Pulmonary artery endothelial cell (primary cell): Measurements from ENCODE around the gene PRSS27. TPM values are rescaled to one million over a fixed set of nuclear protein-coding genes. Genes with fewer than 3 reads are reported as not detected.

Experiments used
- DNase-seq: peaks from one replicate; pipeline ENCODE4 v3.0.0-alpha.2; 2011; ENCODE audit warnings: low read depth, low spot score
- total RNA-seq: library from RNA; depleted of rRNA; stranded (reverse); fragments of >200 nt; gene quantifications from 2 replicates; pipeline ENCODE4 v1.2.3, GENCODE V29; 2014

The PRSS27 gene
- total RNA-seq, 1 donor from 2014 or later, result 0.33 TPM

- no peak for DNase-seq
These were observed 10.4 kb downstream of the PRSS27 start for GRCh38 chr16:2709588-2709984.

DNA sequence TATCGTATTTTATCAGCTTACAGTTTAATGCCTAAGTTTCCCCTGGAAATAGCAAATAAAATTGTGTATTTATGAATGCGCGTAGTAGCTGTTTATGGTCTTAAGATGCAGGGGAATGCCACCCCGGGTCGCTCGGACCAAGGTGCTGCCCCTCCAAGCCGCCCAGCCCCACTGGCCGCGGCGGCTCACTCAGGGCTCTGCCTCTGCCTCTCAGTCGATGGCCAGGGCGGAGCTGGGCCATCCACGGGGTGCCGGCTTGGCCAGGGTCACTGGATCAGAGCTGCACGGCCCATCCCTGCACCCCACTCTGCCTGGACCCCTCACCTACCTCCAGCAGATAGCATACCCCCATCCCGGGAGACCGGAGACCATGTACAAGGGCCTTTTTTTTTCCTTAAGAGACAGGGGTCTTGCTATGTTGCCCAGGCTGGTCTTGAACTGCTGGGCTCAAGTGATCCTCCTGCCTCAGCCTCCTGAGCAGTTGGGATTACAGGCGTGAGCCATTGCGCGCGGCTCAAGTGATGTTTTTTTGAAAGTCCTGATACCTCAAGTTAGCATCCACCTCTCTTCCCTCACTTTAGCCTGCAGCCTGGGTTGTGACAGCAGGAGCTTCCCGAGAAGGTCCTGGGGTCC is 11.0 kb downstream of the PRSS27 start:
- DNase-seq, result no peak

DNA sequence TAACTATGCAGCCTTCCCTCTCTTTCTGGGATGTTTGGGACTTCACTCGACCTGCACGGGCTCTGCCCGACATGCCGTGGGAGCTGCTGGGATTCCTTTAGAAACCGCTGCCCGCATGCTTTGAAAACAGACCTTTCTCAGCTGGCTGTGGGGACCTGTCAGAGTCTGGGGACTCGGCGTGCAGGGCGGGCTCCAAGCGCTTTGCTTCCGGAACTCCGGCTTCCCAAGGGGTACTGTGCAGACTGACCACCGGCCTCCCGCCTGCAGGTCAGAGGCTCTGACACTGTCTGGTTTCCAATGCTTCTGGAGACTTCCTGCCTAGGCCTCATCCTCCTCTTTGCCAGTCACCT is 11.8 kb downstream of the PRSS27 start:
- no peak for DNase-seq

GRCh38 chr16:2707368-2708289 is 12.4 kb downstream of the PRSS27 start:
- DNase-seq, result no peak

GRCh38 chr16:2706611-2707311 is 13.3 kb downstream of the PRSS27 start:
- DNase-seq, result no peak

DNA sequence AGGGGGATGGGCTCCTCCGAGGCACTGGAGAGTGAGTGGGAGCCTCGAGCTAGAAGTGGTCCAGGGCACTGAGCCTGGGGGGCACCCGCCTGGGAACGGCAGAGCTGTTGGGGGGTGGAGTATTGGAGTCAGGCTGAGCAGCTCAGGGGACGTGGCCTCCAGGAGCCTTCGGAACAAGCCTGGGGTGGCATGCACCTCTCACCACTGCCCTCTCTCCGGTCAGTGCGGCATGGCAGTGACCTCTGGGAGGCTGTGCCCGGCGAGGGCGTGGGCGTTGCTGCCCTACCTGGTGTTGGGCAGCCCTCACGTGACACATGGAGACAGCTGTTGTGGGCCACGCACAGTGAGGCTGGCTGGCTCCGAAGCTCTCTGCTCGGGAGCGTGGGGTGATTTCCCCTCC is 13.9 kb downstream of the PRSS27 start:
- no peak for DNase-seq

GRCh38 chr16:2705351-2705750 is 14.7 kb downstream of the PRSS27 start:
- DNase-seq, result no peak

- no peak for DNase-seq
These were observed 15.1 kb downstream of the PRSS27 start for GRCh38 chr16:2704983-2705275.

DNA sequence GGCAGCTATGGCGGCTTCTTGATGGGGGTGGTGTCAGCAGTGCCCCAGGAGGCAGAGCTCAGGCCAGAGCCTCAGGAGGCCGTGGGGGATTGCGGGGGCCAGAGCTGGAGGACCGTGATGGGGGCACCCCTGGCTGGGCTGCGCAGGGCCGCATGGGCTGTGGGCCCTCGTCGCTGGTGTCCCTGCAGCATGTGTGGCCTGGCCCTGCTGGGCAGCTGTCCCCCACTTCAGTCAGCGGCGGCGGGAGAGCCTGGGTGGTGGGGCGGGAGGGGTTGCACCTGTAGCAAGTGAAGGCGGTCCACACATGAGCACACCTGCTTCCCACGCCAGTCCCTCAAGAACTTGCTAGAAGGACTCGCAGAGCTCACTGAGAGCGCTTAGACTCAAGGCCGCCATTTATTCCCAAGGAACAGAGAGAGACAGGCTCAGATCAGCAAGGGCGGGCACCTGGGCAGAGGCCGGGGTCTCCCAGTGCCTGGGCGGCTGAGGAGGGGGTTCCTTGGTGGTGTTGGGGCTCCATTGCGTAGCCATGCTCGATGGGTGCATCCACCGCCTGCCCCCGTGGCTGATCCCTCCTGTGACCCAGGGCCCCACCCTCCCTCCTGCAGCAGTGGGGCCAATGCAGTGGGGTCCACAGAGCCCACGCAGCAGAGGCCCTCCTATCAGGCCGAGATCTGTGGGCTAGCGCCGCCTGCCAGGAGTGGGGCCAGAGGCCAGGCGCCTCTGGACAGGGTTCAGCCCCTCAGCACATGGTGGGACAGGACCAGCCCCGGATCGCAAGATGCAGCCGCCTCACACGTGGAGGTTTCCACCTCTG is 15.7 kb downstream of the PRSS27 start:
- no peak for DNase-seq

- no peak for DNase-seq
These were observed 16.9 kb downstream of the PRSS27 start for GRCh38 chr16:2702871-2703745.

DNA sequence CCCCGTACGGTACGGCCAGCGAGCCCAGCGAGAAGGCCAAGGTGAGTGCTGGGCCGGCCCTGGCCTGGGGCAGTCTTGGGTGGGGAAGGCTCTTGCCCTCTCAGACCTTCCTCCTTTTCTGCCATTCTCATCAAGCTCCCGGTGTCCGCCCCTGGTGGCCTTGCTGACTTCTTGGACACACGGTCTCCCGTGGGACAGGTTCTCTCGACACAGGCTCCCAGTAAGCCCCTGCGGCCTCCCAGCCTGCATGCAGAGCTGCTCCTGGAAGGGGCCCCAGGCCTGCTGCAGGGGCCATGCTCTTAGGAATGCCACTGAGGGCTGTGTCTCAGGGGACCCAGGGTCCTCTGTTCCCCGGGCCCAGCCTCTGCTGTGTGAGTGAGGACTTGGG is 17.6 kb downstream of the PRSS27 start:
- DNase-seq, result no peak

DNA sequence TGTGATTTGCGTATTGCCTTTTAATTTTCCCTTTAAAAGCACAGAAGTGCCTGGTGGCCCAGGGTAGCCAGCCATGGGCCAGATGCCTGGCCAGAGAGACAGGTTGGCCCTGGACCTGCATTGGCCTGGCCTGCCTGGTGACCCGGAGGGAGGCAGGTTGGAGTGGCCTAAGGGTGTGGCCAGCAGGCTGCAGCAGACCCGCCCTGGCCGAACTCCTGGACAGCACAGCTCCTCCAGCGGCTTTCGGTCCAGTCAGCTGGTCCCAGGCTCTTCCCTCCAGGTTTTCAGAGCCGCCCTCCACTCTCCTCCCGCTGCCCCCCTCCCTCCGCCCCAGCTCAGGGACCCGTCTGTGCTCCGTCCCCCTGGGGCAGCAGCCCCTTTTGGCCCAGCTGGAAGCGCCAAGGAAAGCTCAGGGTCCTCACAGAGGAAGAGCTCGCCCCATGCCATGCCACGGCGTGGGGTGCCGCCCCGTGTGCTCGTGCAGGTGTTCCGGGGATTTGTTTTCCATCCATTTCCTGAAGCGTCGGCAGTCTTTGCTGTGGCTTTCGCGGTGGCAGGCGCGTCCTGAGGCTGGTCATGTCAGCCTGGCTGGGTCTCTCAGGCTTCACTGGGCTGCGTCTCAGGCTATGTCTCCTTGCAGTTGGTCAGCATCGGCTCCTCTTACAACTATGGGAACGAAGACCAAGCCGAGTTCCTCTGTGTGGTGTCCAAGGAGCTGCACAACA is 18.1 kb downstream of the PRSS27 start:
- no peak for DNase-seq

GRCh38 chr16:2701272-2701671 is 18.8 kb downstream of the PRSS27 start:
- DNase-seq, result no peak

DNA sequence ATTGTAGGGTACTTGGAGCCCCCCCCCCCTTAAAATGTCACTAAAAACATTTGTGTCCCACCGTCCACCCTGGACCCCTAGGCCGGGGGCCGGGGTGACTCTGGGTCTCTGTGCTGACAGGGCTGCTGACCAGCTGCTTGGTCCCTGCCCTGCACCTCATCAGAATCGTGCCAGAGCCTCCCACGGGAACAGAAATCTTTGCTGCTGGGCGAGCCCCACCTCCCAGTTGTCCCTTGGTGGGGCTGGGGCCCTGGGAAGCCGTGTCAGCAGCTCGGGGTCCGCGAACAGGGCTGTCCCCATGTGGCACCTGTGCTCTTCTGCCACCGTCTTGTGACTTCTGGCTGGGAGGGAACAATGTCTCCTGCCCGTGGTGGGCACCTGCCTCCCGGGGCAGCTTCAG is 19.2 kb downstream of the PRSS27 start:
- no peak for DNase-seq

DNA sequence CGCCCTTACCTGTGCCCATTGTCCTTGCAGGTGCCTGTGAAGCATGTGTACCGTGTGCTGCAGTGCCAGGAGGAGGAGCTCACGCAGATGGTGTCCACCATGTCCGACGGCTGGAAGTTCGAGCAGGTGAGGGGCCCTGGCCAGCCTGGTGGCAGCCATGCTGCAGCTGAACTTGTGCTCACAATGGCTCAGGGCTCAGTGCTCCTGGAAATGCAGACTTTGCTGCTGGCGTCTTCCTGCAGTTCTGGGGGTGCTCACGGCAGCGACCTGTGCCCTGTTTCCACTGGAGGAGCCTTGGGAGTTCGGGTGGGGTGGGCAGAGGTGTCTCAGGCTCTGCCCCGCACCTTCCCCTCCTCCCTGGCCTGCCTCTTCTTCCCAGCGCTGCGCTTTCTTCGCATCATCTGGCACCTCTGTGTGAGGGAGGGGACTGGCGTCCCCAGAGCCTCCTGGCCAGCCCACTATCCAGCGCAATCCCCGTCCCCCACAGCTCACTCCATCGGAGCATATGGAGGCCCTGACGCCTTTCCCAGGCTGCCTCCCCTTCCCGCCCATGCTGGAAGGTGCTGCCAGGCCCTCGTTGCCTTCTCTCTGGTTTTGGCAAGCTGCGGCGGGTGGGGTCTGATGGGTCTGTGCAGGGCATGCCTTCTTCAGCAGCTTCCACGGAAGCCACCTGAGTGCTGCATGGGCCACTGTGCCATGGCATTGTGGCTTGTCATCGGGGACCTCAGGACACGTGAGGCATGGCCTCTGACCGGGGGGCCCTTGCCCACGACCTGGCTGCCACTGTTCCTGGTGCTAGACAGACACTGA is 20.0 kb downstream of the PRSS27 start:
- no peak for DNase-seq

- DNase-seq, result no peak
These were observed 20.9 kb downstream of the PRSS27 start for GRCh38 chr16:2698965-2699750.

GRCh38 chr16:2698103-2698870 is 21.7 kb downstream of the PRSS27 start:
- no peak for DNase-seq
